H1 (cell line): ENCODE data around the gene TBC1D16. TPM values are rescaled to one million over a fixed set of nuclear protein-coding genes. Genes with fewer than 3 reads are reported as not detected.

ENCODE experiments used
- CTCF ChIA-PET: fragments of 300-600 bp; sonication (Branson Sonifier 250); formaldehyde crosslinking; loops from one replicate; lab custom pipeline; 2021; ENCODE audit not compliant: partially characterized antibody; lab: Charles Lee
- POLR2A ChIA-PET: fragments of 300-600 bp; sonication (Branson Sonifier 250); formaldehyde crosslinking; loops from one replicate; lab custom pipeline; 2021; ENCODE audit warnings: inconsistent platforms; ENCODE audit not compliant: partially characterized antibody; lab: Charles Lee
- DNase-seq, 2 experiments: peaks; one replicate each; pipeline versions ENCODE4 v3.0.0 to v3.0.0-alpha.2; 2010 to 2022; ENCODE audit warnings: low spot score in 2 of 2, low read depth in 1 of 2, mixed read lengths in 1 of 2
- FAIRE-seq: peaks from 2 replicates; lab custom pipeline; 2011; peaks lifted over from hg19 to GRCh38; lab: Jason Lieb, UNC
- H2AFZ ChIP-seq: 2 replicates; pipeline ENCODE4 v1.8.1; 2012; ENCODE audit warnings: low read length, inconsistent platforms
- H2AK5ac ChIP-seq: 2 replicates; pipeline ENCODE4 v1.6.1; 2013; ENCODE audit warnings: low read depth, low read length
- H2BK120ac ChIP-seq: replicated peaks from 2 replicates; pipeline ENCODE3; 2013; ENCODE audit warnings: low read depth, low read length, inconsistent platforms
- H2BK12ac ChIP-seq: 2 replicates; pipeline ENCODE4 v1.6.1; 2013; ENCODE audit warnings: low read depth, low read length
- H2BK15ac ChIP-seq: 2 replicates; pipeline ENCODE4 v1.6.1; 2013; ENCODE audit warnings: low read length
- H2BK20ac ChIP-seq: 2 replicates; pipeline ENCODE4 v1.6.1; 2013; ENCODE audit warnings: low read length
- H2BK5ac ChIP-seq: 2 replicates; pipeline ENCODE4 v1.6.1; 2013; ENCODE audit warnings: low read depth, low read length
- H3K14ac ChIP-seq: 2 replicates; pipeline ENCODE4 v1.6.1; 2013; ENCODE audit warnings: inconsistent platforms; ENCODE audit not compliant: insufficient read length
- H3K18ac ChIP-seq: 2 replicates; pipeline ENCODE4 v1.6.1; 2013; ENCODE audit warnings: low read length; ENCODE audit errors: extremely low read depth
- H3K23ac ChIP-seq: 2 replicates; pipeline ENCODE4 v1.6.1; 2013; ENCODE audit warnings: inconsistent platforms; ENCODE audit not compliant: insufficient read length
- H3K23me2 ChIP-seq: 2 replicates; pipeline ENCODE4 v1.6.1; 2013; ENCODE audit warnings: low read depth, low read length
- H3K27ac ChIP-seq: 2 replicates; pipeline ENCODE4 v1.6.1; 2011; ENCODE audit warnings: low read depth, low read length, inconsistent platforms
- H3K27me3 ChIP-seq, 4 experiments: replicated peaks in 1 of 4; 1 replicate in 1 of 4; 2 replicates in 3 of 4; pipeline versions ENCODE4 v1.6.1 to v1.8.1; 2011 to 2013; ENCODE audit warnings: low read length in 3 of 4, mild to moderate bottlenecking in 3 of 4, inconsistent platforms in 2 of 4, mixed read lengths in 2 of 4, moderate library complexity in 1 of 4; ENCODE audit not compliant: control insufficient read depth in 3 of 4, insufficient read depth in 3 of 4; ENCODE audit errors: extremely low read depth in 1 of 4
- H3K36me3 ChIP-seq, 4 experiments: 2 replicates each; pipeline versions ENCODE4 v1.6.1 to v1.8.1; 2011 to 2013; ENCODE audit warnings: mild to moderate bottlenecking in 4 of 4, low read length in 3 of 4, moderate library complexity in 2 of 4, control low read depth in 1 of 4, inconsistent platforms in 1 of 4; ENCODE audit not compliant: insufficient read depth in 4 of 4, control insufficient read depth in 2 of 4
- H3K4ac ChIP-seq: replicated peaks from 2 replicates; pipeline ENCODE3; 2013; ENCODE audit warnings: low read length, low read depth, mixed read lengths, inconsistent platforms; ENCODE audit not compliant: insufficient read length
- H3K4me1 ChIP-seq, 4 experiments: replicated peaks in 1 of 4; 1 replicate in 1 of 4; 2 replicates in 3 of 4; pipeline versions ENCODE4 v1.6.1 to v1.8.1; 2011 to 2013; ENCODE audit warnings: low read length in 3 of 4, inconsistent platforms in 2 of 4, mixed read lengths in 1 of 4; ENCODE audit not compliant: insufficient read depth in 4 of 4, control insufficient read depth in 3 of 4
- H3K4me2 ChIP-seq, 2 experiments: 2 replicates each; pipeline versions ENCODE4 v1.6.1 to v1.8.1; 2011 to 2013; ENCODE audit warnings: low read depth in 2 of 2, low read length in 2 of 2, control low read depth in 1 of 2, inconsistent platforms in 1 of 2, mild to moderate bottlenecking in 1 of 2; ENCODE audit not compliant: insufficient read depth in 1 of 2
- H3K4me3 ChIP-seq, 4 experiments: fragments of 200-600, 300-600 bp in 1 of 4; sonication (generic), shearing (Covaris generic), sonication (Bioruptor Twin) in 1 of 4; 2 replicates each; pipeline versions ENCODE4 v1.5.1 to v1.8.1; 2011 to 2016; ENCODE audit warnings: low read length in 4 of 4, low read depth in 3 of 4, control low read depth in 2 of 4, inconsistent platforms in 2 of 4, mild to moderate bottlenecking in 2 of 4, mixed read lengths in 1 of 4, moderate library complexity in 1 of 4; ENCODE audit not compliant: insufficient read depth in 2 of 4; ENCODE audit errors: extremely low read depth in 1 of 4
- H3K56ac ChIP-seq: replicated peaks from 2 replicates; pipeline ENCODE3; 2013; ENCODE audit warnings: low read depth, mild to moderate bottlenecking, mixed read lengths, low read length, inconsistent platforms; ENCODE audit not compliant: insufficient read length
- H3K79me1 ChIP-seq: 2 replicates; pipeline ENCODE4 v1.6.1; 2013; ENCODE audit warnings: low read depth, low read length, control low read depth
- H3K79me2 ChIP-seq, 2 experiments: 2 replicates each; pipeline versions ENCODE4 v1.6.1 to v1.8.1; 2012 to 2013; ENCODE audit warnings: low read length in 2 of 2, mild to moderate bottlenecking in 2 of 2, inconsistent platforms in 1 of 2; ENCODE audit not compliant: insufficient read depth in 2 of 2, control insufficient read depth in 1 of 2
- H3K9ac ChIP-seq, 4 experiments: replicated peaks in 1 of 4; 1 replicate in 1 of 4; 2 replicates in 3 of 4; pipeline versions ENCODE4 v1.6.1 to v1.8.1; 2011 to 2013; ENCODE audit warnings: low read depth in 3 of 4, low read length in 3 of 4, control low read depth in 2 of 4, mild to moderate bottlenecking in 2 of 4, moderate library complexity in 2 of 4, inconsistent platforms in 1 of 4; ENCODE audit errors: extremely low read depth in 1 of 4
- H3K9me3 ChIP-seq, 2 experiments: 2 replicates each; pipeline versions ENCODE4 v1.6.1 to v1.8.1; 2012 to 2013; ENCODE audit warnings: mild to moderate bottlenecking in 2 of 2, moderate library complexity in 2 of 2, control low read depth in 1 of 2, inconsistent platforms in 1 of 2, low read depth in 1 of 2, low read length in 1 of 2, mixed read lengths in 1 of 2; ENCODE audit not compliant: insufficient read depth in 2 of 2
- H4K20me1 ChIP-seq, 2 experiments: replicated peaks in 1 of 2; 2 replicates each; pipeline versions ENCODE3 to v1.8.1; 2011 to 2013; ENCODE audit warnings: inconsistent platforms in 2 of 2, low read length in 2 of 2, mild to moderate bottlenecking in 1 of 2; ENCODE audit not compliant: insufficient read depth in 2 of 2, control insufficient read depth in 1 of 2
- H4K5ac ChIP-seq: 2 replicates; pipeline ENCODE4 v1.6.1; 2013; ENCODE audit warnings: low read length, low read depth, mixed read lengths, inconsistent platforms; ENCODE audit not compliant: insufficient read length
- H4K8ac ChIP-seq: 2 replicates; pipeline ENCODE4 v1.8.0; 2013; ENCODE audit warnings: mild to moderate bottlenecking, moderate library complexity, low read length, inconsistent platforms; ENCODE audit not compliant: insufficient read depth; ENCODE audit errors: extremely low read depth
- H4K91ac ChIP-seq: replicated peaks from 2 replicates; pipeline ENCODE3; 2013; ENCODE audit warnings: low read length, mixed read lengths, inconsistent platforms; ENCODE audit not compliant: insufficient read length
- CBX8 ChIP-seq: fragments of 300-800, 300-1000 bp; sonication (generic); IDR thresholded peaks from 2 replicates; pipeline ENCODE4 v1.7.1; 2016; ENCODE audit warnings: low read depth, low read length, borderline replicate concordance
- CHD1 ChIP-seq: IDR thresholded peaks from 2 replicates; pipeline ENCODE4 v1.6.1; 2012; ENCODE audit warnings: low read depth, low read length, improper control_type of control experiment
- EZH2 ChIP-seq: fragments of 200-600 bp; sonication (generic); IDR thresholded peaks from 2 replicates; pipeline ENCODE4 v1.7.1; 2012; ENCODE audit warnings: low read depth, mild to moderate bottlenecking, moderate library complexity, low read length, inconsistent platforms; ENCODE audit not compliant: severe bottlenecking
- GTF2F1 ChIP-seq: IDR thresholded peaks from 2 replicates; pipeline ENCODE4 v1.6.1; 2012; ENCODE audit warnings: low read depth, low read length, improper control_type of control experiment, borderline replicate concordance
- HDAC2 ChIP-seq, 2 experiments: fragments of 300-600 bp in 1 of 2; sonication (generic) in 1 of 2; IDR thresholded peaks; 2 replicates each; pipeline ENCODE4 v1.6.1; 2011 to 2012; ENCODE audit warnings: low read depth in 2 of 2, low read length in 2 of 2, mild to moderate bottlenecking in 2 of 2, moderate library complexity in 2 of 2, borderline replicate concordance in 1 of 2, inconsistent platforms in 1 of 2
- MAFK ChIP-seq: IDR thresholded peaks from 2 replicates; pipeline ENCODE4 v1.6.1; 2012; ENCODE audit warnings: low read depth, mild to moderate bottlenecking, improper control_type of control experiment, low read length
- NANOG ChIP-seq: IDR thresholded peaks from 2 replicates; pipeline ENCODE4 v1.6.1; 2011; ENCODE audit warnings: low read length, low read depth, mild to moderate bottlenecking, inconsistent platforms; ENCODE audit not compliant: insufficient read depth, poor library complexity, severe bottlenecking
- NRF1 ChIP-seq: IDR thresholded peaks from 2 replicates; pipeline ENCODE4 v1.6.1; 2011; ENCODE audit warnings: mild to moderate bottlenecking, low read depth, low read length, improper control_type of control experiment
- PHF8 ChIP-seq: fragments of 200-600 bp; sonication (generic); conservative IDR thresholded peaks from 2 replicates; pipeline ENCODE4 v1.7.1; 2012; ENCODE audit warnings: low read depth, mild to moderate bottlenecking, inconsistent platforms, low read length, moderate library complexity
- POLR2AphosphoS5 ChIP-seq: IDR thresholded peaks from 2 replicates; pipeline ENCODE4 v1.6.1; 2011; ENCODE audit warnings: low read depth, low read length
- RBBP5 ChIP-seq: IDR thresholded peaks from 2 replicates; pipeline ENCODE4 v1.7.1; 2012; ENCODE audit warnings: low read depth, mild to moderate bottlenecking, inconsistent platforms, low read length, moderate library complexity, borderline replicate concordance
- RNF2 ChIP-seq: fragments of 200-900, 300-1000 bp; sonication (generic); IDR thresholded peaks from 2 replicates; pipeline ENCODE4 v1.7.1; 2016; ENCODE audit warnings: borderline replicate concordance, low read depth, mild to moderate bottlenecking, antibody characterized with exemption, low read length; ENCODE audit not compliant: poor library complexity, severe bottlenecking; ENCODE audit errors: missing control alignments
- TEAD4 ChIP-seq: IDR thresholded peaks from 2 replicates; pipeline ENCODE4 v1.6.1; 2012; ENCODE audit warnings: low read depth, low read length, inconsistent platforms, mixed read lengths
- WGBS, 2 experiments: shearing (Covaris generic) in 1 of 2; methylation state at CpG; one replicate each; pipeline versions ENCODE4 v1.1.6 to v1.1.7; 2013 to 2015; ENCODE audit warnings: low lambda C conversion rate in 2 of 2, mixed read lengths in 2 of 2, inconsistent platforms in 1 of 2, low coverage in 1 of 2, missing lambda C conversion rate in 1 of 2; ENCODE audit not compliant: insufficient replicate concordance in 2 of 2, insufficient coverage in 1 of 2, insufficient read length in 1 of 2; ENCODE audit errors: extremely low coverage in 1 of 2, missing lambda C conversion rate in 1 of 2; 5-methylcytosine and 5-hydroxymethylcytosine counted together
- polyA plus RNA-seq, 7 experiments: library from polyadenylated mRNA; depleted of rRNA in 3 of 7; stranded (reverse) in 5 of 7; unstranded in 2 of 7; fragments of >200 nt in 5 of 7; fragments of 200-250 nt in 2 of 7; gene quantifications; 1 replicate in 5 of 7; 2 replicates in 1 of 7; 4 replicates in 1 of 7; pipeline versions ENCODE4 v1.2.1 to v1.2.3, GENCODE V29; 2011 to 2013; ENCODE audit warnings: missing spikeins in 2 of 7, mixed read lengths in 2 of 7
- total RNA-seq: library from RNA; stranded (reverse); fragmentation: NEBNext Ultra II Directional; extraction: Animal tissue kit (Norgen Biotek cat#: 25700); gene quantifications from 2 replicates; pipeline ENCODE4 v1.2.1, GENCODE V29; 2021

Gene TBC1D16
- total and polyA plus RNA-seq, 2 of the 8 experiments (the other 6 are each of a cell fraction or from before 2014, with no cell fraction given) = 21.1 to 109 TPM

DNA sequence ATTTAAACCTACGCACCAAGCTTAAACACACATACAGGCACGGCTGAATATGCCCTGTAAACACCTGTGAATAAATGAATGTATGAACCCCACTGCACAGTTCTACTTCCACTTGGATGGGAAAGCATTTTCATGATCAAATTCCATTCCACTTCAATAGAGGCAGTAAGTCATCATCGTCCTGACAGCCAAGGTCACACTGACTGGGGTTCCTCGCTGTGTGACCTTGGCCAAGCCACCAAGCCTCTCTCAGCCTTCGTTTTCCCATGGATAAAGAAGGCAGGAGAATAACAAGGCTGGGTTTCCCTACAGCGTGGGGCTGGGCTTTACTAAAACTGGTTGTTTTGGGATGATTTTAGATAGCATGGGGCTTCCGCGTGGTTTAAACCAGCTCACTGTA lies 82.8 kb downstream of the TBC1D16 start:
- Histone ChIP-seq H3K27ac (no peak overlapping the region), H2BK5ac (peak overlapping the region; percentile 93; the same call in 1 of the 2 replicates), H3K4me2 (no peak overlapping the region), H3K9ac (no peak overlapping the region), H3K14ac (no peak overlapping the region), H3K23me2 (no peaks in the 10 kb centered on the region; the same call in 1 of the 2 replicates), H3K79me1 (0 out of 2 replicates have a peak, but pooled peaks cover 11% of the 10 kb centered on the region), H3K36me3 (peaks cover 0 to 6% (median 3%) of the 10 kb centered on the region in 4 experiments; a peak in 3 of 8 replicates), H4K5ac (no peak overlapping the region)
- CTCF ChIA-PET = interaction anchor here (0.6 to 14.6 kb wide), 10 partner anchors 22 to 170 kb away, joined by 3 to 187 read pairs (median 3); no protein-coding TSS in a partner anchor
- DNase-seq = no peak
- TF ChIP-seq EZH2 = no peak
- no peak for TF ChIP-seq RBBP5
- TF ChIP-seq MAFK = no peak
- no peak for TF ChIP-seq TEAD4
- TF ChIP-seq HDAC2 (IDR thresholded peaks at IDR 0.05; ENCODE audit: borderline replicate concordance in 1 of 2, low read depth in 2 of 2, low read length in 2 of 2) = no peak
- no peak for TF ChIP-seq CBX8
- no peak for TF ChIP-seq GTF2F1
- TF ChIP-seq NRF1 = no peak
- no peak for TF ChIP-seq RNF2
- TF ChIP-seq CHD1 = no peak
- TF ChIP-seq NANOG = no peak
- no peak for TF ChIP-seq POLR2AphosphoS5
- TF ChIP-seq PHF8 = no peak
- TF ChIP-seq, all 59 proteins: peak for 0
- no peak overlapping the region for H3K18ac ChIP-seq
- no peak overlapping the region for H2AFZ ChIP-seq
- H3K27me3 ChIP-seq = no peaks in the 10 kb centered on the region
- no peak for FAIRE-seq
- no peaks in the 10 kb centered on the region for H3K9me3 ChIP-seq
- H4K91ac ChIP-seq = no peak overlapping the region
- H3K4ac ChIP-seq = no peak overlapping the region
- WGBS, 2 experiments = 91% methylated on average over 8 of the region's 8 CpGs; no CpG with 5 or more reads in 1 of the 2 experiments
- POLR2A ChIA-PET = interaction anchor here (4.6 to 15.6 kb wide), 2 partner anchors 13 kb away, joined by 25 to 152 read pairs; no protein-coding TSS in a partner anchor
- no peak overlapping the region for H2BK12ac ChIP-seq
- peaks cover 0 to 13% of the 10 kb centered on the region in 2 experiments; a peak in 1 of 4 replicates for H3K79me2 ChIP-seq
- H3K4me1 ChIP-seq = peaks cover 20 to 65% (median 46%) of the 10 kb centered on the region in 4 experiments
- no peak overlapping the region for H3K56ac ChIP-seq
- H2AK5ac ChIP-seq = no peak overlapping the region
- no peak overlapping the region for H3K4me3 ChIP-seq
- H4K20me1 ChIP-seq = peaks cover 0 to 4% of the 10 kb centered on the region in 2 experiments
- no peak overlapping the region for H2BK15ac ChIP-seq
- no peak overlapping the region for H4K8ac ChIP-seq
- H2BK20ac ChIP-seq = no peak overlapping the region
- no peak overlapping the region for H3K23ac ChIP-seq
- no peak overlapping the region for H2BK120ac ChIP-seq
